H1 (cell line): ENCODE results near the gene NUDT1. TPM values are rescaled to one million over a fixed set of nuclear protein-coding genes. Genes with fewer than 3 reads are reported as not detected.

Experiments used
- CTCF ChIA-PET: fragments of 300-600 bp; sonication (Branson Sonifier 250); formaldehyde crosslinking; loops from one replicate; lab custom pipeline; 2021; ENCODE audit not compliant: partially characterized antibody; lab: Charles Lee
- POLR2A ChIA-PET: fragments of 300-600 bp; sonication (Branson Sonifier 250); formaldehyde crosslinking; loops from one replicate; lab custom pipeline; 2021; ENCODE audit warnings: inconsistent platforms; ENCODE audit not compliant: partially characterized antibody; lab: Charles Lee
- DNase-seq, 2 experiments: peaks; one replicate each; pipeline versions ENCODE4 v3.0.0 to v3.0.0-alpha.2; 2010 to 2022; ENCODE audit warnings: low spot score in 2 of 2, low read depth in 1 of 2, mixed read lengths in 1 of 2
- FAIRE-seq: peaks from 2 replicates; lab custom pipeline; 2011; peaks lifted over from hg19 to GRCh38; lab: Jason Lieb, UNC
- H2AFZ ChIP-seq: 2 replicates; pipeline ENCODE4 v1.8.1; 2012; ENCODE audit warnings: low read length, inconsistent platforms
- H2AK5ac ChIP-seq: 2 replicates; pipeline ENCODE4 v1.6.1; 2013; ENCODE audit warnings: low read depth, low read length
- H2BK120ac ChIP-seq: replicated peaks from 2 replicates; pipeline ENCODE3; 2013; ENCODE audit warnings: low read depth, low read length, inconsistent platforms
- H2BK12ac ChIP-seq: 2 replicates; pipeline ENCODE4 v1.6.1; 2013; ENCODE audit warnings: low read depth, low read length
- H2BK15ac ChIP-seq: 2 replicates; pipeline ENCODE4 v1.6.1; 2013; ENCODE audit warnings: low read length
- H2BK20ac ChIP-seq: 2 replicates; pipeline ENCODE4 v1.6.1; 2013; ENCODE audit warnings: low read length
- H2BK5ac ChIP-seq: 2 replicates; pipeline ENCODE4 v1.6.1; 2013; ENCODE audit warnings: low read depth, low read length
- H3K14ac ChIP-seq: 2 replicates; pipeline ENCODE4 v1.6.1; 2013; ENCODE audit warnings: inconsistent platforms; ENCODE audit not compliant: insufficient read length
- H3K18ac ChIP-seq: 2 replicates; pipeline ENCODE4 v1.6.1; 2013; ENCODE audit warnings: low read length; ENCODE audit errors: extremely low read depth
- H3K23ac ChIP-seq: 2 replicates; pipeline ENCODE4 v1.6.1; 2013; ENCODE audit warnings: inconsistent platforms; ENCODE audit not compliant: insufficient read length
- H3K23me2 ChIP-seq: 2 replicates; pipeline ENCODE4 v1.6.1; 2013; ENCODE audit warnings: low read depth, low read length
- H3K27ac ChIP-seq: 2 replicates; pipeline ENCODE4 v1.6.1; 2011; ENCODE audit warnings: low read depth, low read length, inconsistent platforms
- H3K27me3 ChIP-seq, 4 experiments: replicated peaks in 1 of 4; 1 replicate in 1 of 4; 2 replicates in 3 of 4; pipeline versions ENCODE4 v1.6.1 to v1.8.1; 2011 to 2013; ENCODE audit warnings: low read length in 3 of 4, mild to moderate bottlenecking in 3 of 4, inconsistent platforms in 2 of 4, mixed read lengths in 2 of 4, moderate library complexity in 1 of 4; ENCODE audit not compliant: control insufficient read depth in 3 of 4, insufficient read depth in 3 of 4; ENCODE audit errors: extremely low read depth in 1 of 4
- H3K36me3 ChIP-seq, 4 experiments: 2 replicates each; pipeline versions ENCODE4 v1.6.1 to v1.8.1; 2011 to 2013; ENCODE audit warnings: mild to moderate bottlenecking in 4 of 4, low read length in 3 of 4, moderate library complexity in 2 of 4, control low read depth in 1 of 4, inconsistent platforms in 1 of 4; ENCODE audit not compliant: insufficient read depth in 4 of 4, control insufficient read depth in 2 of 4
- H3K4ac ChIP-seq: replicated peaks from 2 replicates; pipeline ENCODE3; 2013; ENCODE audit warnings: low read length, low read depth, mixed read lengths, inconsistent platforms; ENCODE audit not compliant: insufficient read length
- H3K4me1 ChIP-seq, 4 experiments: replicated peaks in 1 of 4; 1 replicate in 1 of 4; 2 replicates in 3 of 4; pipeline versions ENCODE4 v1.6.1 to v1.8.1; 2011 to 2013; ENCODE audit warnings: low read length in 3 of 4, inconsistent platforms in 2 of 4, mixed read lengths in 1 of 4; ENCODE audit not compliant: insufficient read depth in 4 of 4, control insufficient read depth in 3 of 4
- H3K4me2 ChIP-seq, 2 experiments: 2 replicates each; pipeline versions ENCODE4 v1.6.1 to v1.8.1; 2011 to 2013; ENCODE audit warnings: low read depth in 2 of 2, low read length in 2 of 2, control low read depth in 1 of 2, inconsistent platforms in 1 of 2, mild to moderate bottlenecking in 1 of 2; ENCODE audit not compliant: insufficient read depth in 1 of 2
- H3K4me3 ChIP-seq, 4 experiments: fragments of 200-600, 300-600 bp in 1 of 4; sonication (generic), shearing (Covaris generic), sonication (Bioruptor Twin) in 1 of 4; 2 replicates each; pipeline versions ENCODE4 v1.5.1 to v1.8.1; 2011 to 2016; ENCODE audit warnings: low read length in 4 of 4, low read depth in 3 of 4, control low read depth in 2 of 4, inconsistent platforms in 2 of 4, mild to moderate bottlenecking in 2 of 4, mixed read lengths in 1 of 4, moderate library complexity in 1 of 4; ENCODE audit not compliant: insufficient read depth in 2 of 4; ENCODE audit errors: extremely low read depth in 1 of 4
- H3K56ac ChIP-seq: replicated peaks from 2 replicates; pipeline ENCODE3; 2013; ENCODE audit warnings: low read depth, mild to moderate bottlenecking, mixed read lengths, low read length, inconsistent platforms; ENCODE audit not compliant: insufficient read length
- H3K79me1 ChIP-seq: 2 replicates; pipeline ENCODE4 v1.6.1; 2013; ENCODE audit warnings: low read depth, low read length, control low read depth
- H3K79me2 ChIP-seq, 2 experiments: 2 replicates each; pipeline versions ENCODE4 v1.6.1 to v1.8.1; 2012 to 2013; ENCODE audit warnings: low read length in 2 of 2, mild to moderate bottlenecking in 2 of 2, inconsistent platforms in 1 of 2; ENCODE audit not compliant: insufficient read depth in 2 of 2, control insufficient read depth in 1 of 2
- H3K9ac ChIP-seq, 4 experiments: replicated peaks in 1 of 4; 1 replicate in 1 of 4; 2 replicates in 3 of 4; pipeline versions ENCODE4 v1.6.1 to v1.8.1; 2011 to 2013; ENCODE audit warnings: low read depth in 3 of 4, low read length in 3 of 4, control low read depth in 2 of 4, mild to moderate bottlenecking in 2 of 4, moderate library complexity in 2 of 4, inconsistent platforms in 1 of 4; ENCODE audit errors: extremely low read depth in 1 of 4
- H3K9me3 ChIP-seq, 2 experiments: 2 replicates each; pipeline versions ENCODE4 v1.6.1 to v1.8.1; 2012 to 2013; ENCODE audit warnings: mild to moderate bottlenecking in 2 of 2, moderate library complexity in 2 of 2, control low read depth in 1 of 2, inconsistent platforms in 1 of 2, low read depth in 1 of 2, low read length in 1 of 2, mixed read lengths in 1 of 2; ENCODE audit not compliant: insufficient read depth in 2 of 2
- H4K20me1 ChIP-seq, 2 experiments: replicated peaks in 1 of 2; 2 replicates each; pipeline versions ENCODE3 to v1.8.1; 2011 to 2013; ENCODE audit warnings: inconsistent platforms in 2 of 2, low read length in 2 of 2, mild to moderate bottlenecking in 1 of 2; ENCODE audit not compliant: insufficient read depth in 2 of 2, control insufficient read depth in 1 of 2
- H4K5ac ChIP-seq: 2 replicates; pipeline ENCODE4 v1.6.1; 2013; ENCODE audit warnings: low read length, low read depth, mixed read lengths, inconsistent platforms; ENCODE audit not compliant: insufficient read length
- H4K8ac ChIP-seq: 2 replicates; pipeline ENCODE4 v1.8.0; 2013; ENCODE audit warnings: mild to moderate bottlenecking, moderate library complexity, low read length, inconsistent platforms; ENCODE audit not compliant: insufficient read depth; ENCODE audit errors: extremely low read depth
- H4K91ac ChIP-seq: replicated peaks from 2 replicates; pipeline ENCODE3; 2013; ENCODE audit warnings: low read length, mixed read lengths, inconsistent platforms; ENCODE audit not compliant: insufficient read length
- CBX5 ChIP-seq: fragments of 300-800, 300-1000 bp; sonication (generic); IDR thresholded peaks from 2 replicates; pipeline ENCODE4 v1.7.1; 2016; ENCODE audit warnings: antibody characterized with exemption, low read length, low read depth
- CREB1 ChIP-seq: IDR thresholded peaks from 2 replicates; pipeline ENCODE4 v1.6.1; 2012; ENCODE audit warnings: inconsistent platforms
- GTF2F1 ChIP-seq: IDR thresholded peaks from 2 replicates; pipeline ENCODE4 v1.6.1; 2012; ENCODE audit warnings: low read depth, low read length, improper control_type of control experiment, borderline replicate concordance
- KDM4A ChIP-seq: IDR thresholded peaks from one replicate; pipeline ENCODE4 v1.7.1; 2012; ENCODE audit warnings: low read depth, mild to moderate bottlenecking, moderate library complexity, low read length, inconsistent platforms; ENCODE audit not compliant: severe bottlenecking
- SRF ChIP-seq: IDR thresholded peaks from 2 replicates; pipeline ENCODE4 v1.6.1; 2011; ENCODE audit warnings: mild to moderate bottlenecking, low read depth, low read length, moderate library complexity
- WGBS, 2 experiments: shearing (Covaris generic) in 1 of 2; methylation state at CpG; one replicate each; pipeline versions ENCODE4 v1.1.6 to v1.1.7; 2013 to 2015; ENCODE audit warnings: low lambda C conversion rate in 2 of 2, mixed read lengths in 2 of 2, inconsistent platforms in 1 of 2, low coverage in 1 of 2, missing lambda C conversion rate in 1 of 2; ENCODE audit not compliant: insufficient replicate concordance in 2 of 2, insufficient coverage in 1 of 2, insufficient read length in 1 of 2; ENCODE audit errors: extremely low coverage in 1 of 2, missing lambda C conversion rate in 1 of 2; 5-methylcytosine and 5-hydroxymethylcytosine counted together
- polyA plus RNA-seq, 7 experiments: library from polyadenylated mRNA; depleted of rRNA in 3 of 7; stranded (reverse) in 5 of 7; unstranded in 2 of 7; fragments of >200 nt in 5 of 7; fragments of 200-250 nt in 2 of 7; gene quantifications; 1 replicate in 5 of 7; 2 replicates in 1 of 7; 4 replicates in 1 of 7; pipeline versions ENCODE4 v1.2.1 to v1.2.3, GENCODE V29; 2011 to 2013; ENCODE audit warnings: missing spikeins in 2 of 7, mixed read lengths in 2 of 7
- total RNA-seq: library from RNA; stranded (reverse); fragmentation: NEBNext Ultra II Directional; extraction: Animal tissue kit (Norgen Biotek cat#: 25700); gene quantifications from 2 replicates; pipeline ENCODE4 v1.2.1, GENCODE V29; 2021
- TF ChIP-seq, protein P1 (sequence below), 3 experiments: IDR thresholded peaks; 1 replicate in 2 of 3; 2 replicates in 1 of 3; pipeline versions ENCODE4 v1.5.1 to v1.6.1; 2011; ENCODE audit warnings: low read length in 3 of 3, mild to moderate bottlenecking in 3 of 3, inconsistent platforms in 2 of 3, low read depth in 1 of 3, moderate library complexity in 1 of 3; ENCODE audit not compliant: insufficient read depth in 1 of 3; ENCODE audit errors: control extremely low read depth in 1 of 3

NUDT1 gene
- total and polyA plus RNA-seq, 2 of the 8 experiments (the other 6 are each of a cell fraction or from before 2014, with no cell fraction given): 76.1 to 89.5 TPM

DNA sequence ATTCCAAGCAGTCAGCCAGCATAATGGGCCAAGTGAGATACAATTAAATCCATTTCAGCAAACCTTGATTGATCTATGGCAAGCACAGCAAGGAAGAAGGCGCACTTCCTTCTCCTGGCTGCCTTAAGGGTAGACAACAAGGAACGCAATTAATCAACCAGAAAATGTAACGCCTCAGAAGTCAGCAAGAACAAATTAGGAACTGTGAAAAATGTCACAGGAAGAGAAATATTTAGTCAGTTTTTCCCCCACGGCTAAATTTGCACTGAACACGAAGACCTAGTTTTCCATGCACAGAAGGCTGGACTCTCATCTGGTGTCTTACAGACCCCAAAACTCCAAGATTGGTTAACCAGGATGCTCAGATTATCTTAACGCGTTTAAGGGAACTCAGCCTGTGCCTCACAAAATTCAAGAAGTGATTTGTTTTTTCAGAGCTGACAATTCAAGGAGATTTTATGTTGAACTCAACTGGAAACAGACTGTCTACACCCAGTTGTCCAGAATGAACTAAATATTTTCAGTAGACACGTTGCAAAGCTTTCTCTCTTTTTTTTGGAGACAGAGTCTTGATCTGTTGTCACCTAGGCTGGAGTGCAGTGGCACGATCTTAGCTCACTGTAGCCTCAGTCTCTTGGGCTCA is 58.0 kb downstream of the NUDT1 start:
- Histone ChIP-seq H4K91ac (no peak overlapping the region), H3K56ac (no peak overlapping the region), H2BK20ac (no peak overlapping the region), H3K27ac (no peak overlapping the region), H3K79me1 (no peaks in the 10 kb centered on the region; the same call in none of the 2 replicates), H3K18ac (no peak overlapping the region), H2BK120ac (no peak overlapping the region), H3K4me1 (peaks cover 3 to 13% (median 7%) of the 10 kb centered on the region in 4 experiments; a peak in 6 of 7 replicates), H4K8ac (no peak overlapping the region), H3K4me3 (no peak overlapping the region), H3K14ac (no peak overlapping the region), H3K4ac (no peak overlapping the region), H3K9ac (no peak overlapping the region), H3K36me3 (no peaks in the 10 kb centered on the region), H3K27me3 (no peaks in the 10 kb centered on the region), H2BK5ac (peak overlapping the region; percentile 18; the same call in 1 of the 2 replicates), H2BK15ac (peak overlapping the region; percentile 53; the same call in 1 of the 2 replicates), H3K4me2 (no peak overlapping the region; a peak in 1 of 4 replicates), H3K23ac (no peak overlapping the region), H3K23me2 (no peaks in the 10 kb centered on the region), H4K5ac (no peak overlapping the region), H3K9me3 (peaks cover 2 to 19% of the 10 kb centered on the region in 2 experiments; a peak in 2 of 4 replicates), H2BK12ac (peak overlapping the region; percentile 52), H4K20me1 (peaks cover 0 to 1% of the 10 kb centered on the region in 2 experiments), H3K79me2 (peaks cover 0 to 43% of the 10 kb centered on the region in 2 experiments; a peak in 3 of 4 replicates), H2AK5ac (no peak overlapping the region; the same call in 1 of the 2 replicates), H2AFZ (no peak overlapping the region)
- FAIRE-seq (no peak), DNase-seq (no peak)
- POLR2A ChIA-PET: interaction anchor here (1.0 to 2.8 kb wide), 12 partner anchors 9 to 116 kb away, joined by 3 to 29 read pairs (median 8); partner anchors contain the start of genes EIF3B and SNX8
- CTCF ChIA-PET: interaction anchor here (0.6 to 2.1 kb wide), 6 partner anchors 13 to 1652 kb away, joined by 3 to 6 read pairs (median 3); no protein-coding TSS in a partner anchor
- WGBS, 2 experiments: 94% methylated on average over 9 of the region's 9 CpGs; no CpG with 5 or more reads in 1 of the 2 experiments
- TF ChIP-seq CREB1: no peak
- TF ChIP-seq, protein P1, sequence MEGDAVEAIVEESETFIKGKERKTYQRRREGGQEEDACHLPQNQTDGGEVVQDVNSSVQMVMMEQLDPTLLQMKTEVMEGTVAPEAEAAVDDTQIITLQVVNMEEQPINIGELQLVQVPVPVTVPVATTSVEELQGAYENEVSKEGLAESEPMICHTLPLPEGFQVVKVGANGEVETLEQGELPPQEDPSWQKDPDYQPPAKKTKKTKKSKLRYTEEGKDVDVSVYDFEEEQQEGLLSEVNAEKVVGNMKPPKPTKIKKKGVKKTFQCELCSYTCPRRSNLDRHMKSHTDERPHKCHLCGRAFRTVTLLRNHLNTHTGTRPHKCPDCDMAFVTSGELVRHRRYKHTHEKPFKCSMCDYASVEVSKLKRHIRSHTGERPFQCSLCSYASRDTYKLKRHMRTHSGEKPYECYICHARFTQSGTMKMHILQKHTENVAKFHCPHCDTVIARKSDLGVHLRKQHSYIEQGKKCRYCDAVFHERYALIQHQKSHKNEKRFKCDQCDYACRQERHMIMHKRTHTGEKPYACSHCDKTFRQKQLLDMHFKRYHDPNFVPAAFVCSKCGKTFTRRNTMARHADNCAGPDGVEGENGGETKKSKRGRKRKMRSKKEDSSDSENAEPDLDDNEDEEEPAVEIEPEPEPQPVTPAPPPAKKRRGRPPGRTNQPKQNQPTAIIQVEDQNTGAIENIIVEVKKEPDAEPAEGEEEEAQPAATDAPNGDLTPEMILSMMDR (IDR thresholded peaks at IDR 0.05; ENCODE audit: control extremely low read depth in 1 of 3, insufficient read depth in 1 of 3, low read depth in 1 of 3, low read length in 3 of 3): no peak
- TF ChIP-seq CBX5: no peak
- TF ChIP-seq SRF: no peak
- TF ChIP-seq GTF2F1: no peak
- no peak for TF ChIP-seq KDM4A
